Uterus (tissue), 2 donors: ENCODE data around the gene NIPBL.

Source experiments
- POLR2A ChIP-seq, 2 donors: fragments of 450-650 bp; IDR thresholded peaks; one replicate each; pipeline ENCODE4 v1.6.1; 2016; ENCODE audit warnings: antibody characterized with exemption in 2 of 2, mild to moderate bottlenecking in 1 of 2, moderate library complexity in 1 of 2
- TF ChIP-seq, protein P1 (sequence below), 4 experiments: fragments of 200-600 bp in 2 of 4; fragments of 450-650 bp in 2 of 4; sonication (generic) in 2 of 4; IDR thresholded peaks; one replicate each; pipeline ENCODE4 v1.5.1; 2016 to 2019; ENCODE audit warnings: antibody characterized with exemption in 4 of 4, mild to moderate bottlenecking in 2 of 4, moderate library complexity in 1 of 4

GRCh38 chr5:36932056-36932455, 55.5 kb downstream of the NIPBL start:
- TF ChIP-seq, protein P1, sequence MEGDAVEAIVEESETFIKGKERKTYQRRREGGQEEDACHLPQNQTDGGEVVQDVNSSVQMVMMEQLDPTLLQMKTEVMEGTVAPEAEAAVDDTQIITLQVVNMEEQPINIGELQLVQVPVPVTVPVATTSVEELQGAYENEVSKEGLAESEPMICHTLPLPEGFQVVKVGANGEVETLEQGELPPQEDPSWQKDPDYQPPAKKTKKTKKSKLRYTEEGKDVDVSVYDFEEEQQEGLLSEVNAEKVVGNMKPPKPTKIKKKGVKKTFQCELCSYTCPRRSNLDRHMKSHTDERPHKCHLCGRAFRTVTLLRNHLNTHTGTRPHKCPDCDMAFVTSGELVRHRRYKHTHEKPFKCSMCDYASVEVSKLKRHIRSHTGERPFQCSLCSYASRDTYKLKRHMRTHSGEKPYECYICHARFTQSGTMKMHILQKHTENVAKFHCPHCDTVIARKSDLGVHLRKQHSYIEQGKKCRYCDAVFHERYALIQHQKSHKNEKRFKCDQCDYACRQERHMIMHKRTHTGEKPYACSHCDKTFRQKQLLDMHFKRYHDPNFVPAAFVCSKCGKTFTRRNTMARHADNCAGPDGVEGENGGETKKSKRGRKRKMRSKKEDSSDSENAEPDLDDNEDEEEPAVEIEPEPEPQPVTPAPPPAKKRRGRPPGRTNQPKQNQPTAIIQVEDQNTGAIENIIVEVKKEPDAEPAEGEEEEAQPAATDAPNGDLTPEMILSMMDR (IDR thresholded peaks at IDR 0.05): no peak
- no peak for TF ChIP-seq POLR2A (IDR thresholded peaks at IDR 0.05)
